ENCODE data around the gene RAB10. TPM values are rescaled to one million over a fixed set of nuclear protein-coding genes. Genes with fewer than 3 reads are reported as not detected.
A peak's percentile ranks its signal among the peaks of the same experiment; 100 is the strongest.
"Not testable (repeated sequence)": the region's sequence is repeated elsewhere in the genome, so short reads cannot be mapped to it uniquely, and the experiment has no call there.

Gene RAB10
- total and polyA plus RNA-seq, 2 experiments from 2014 or later, result 86.7 to 151 TPM

DNA sequence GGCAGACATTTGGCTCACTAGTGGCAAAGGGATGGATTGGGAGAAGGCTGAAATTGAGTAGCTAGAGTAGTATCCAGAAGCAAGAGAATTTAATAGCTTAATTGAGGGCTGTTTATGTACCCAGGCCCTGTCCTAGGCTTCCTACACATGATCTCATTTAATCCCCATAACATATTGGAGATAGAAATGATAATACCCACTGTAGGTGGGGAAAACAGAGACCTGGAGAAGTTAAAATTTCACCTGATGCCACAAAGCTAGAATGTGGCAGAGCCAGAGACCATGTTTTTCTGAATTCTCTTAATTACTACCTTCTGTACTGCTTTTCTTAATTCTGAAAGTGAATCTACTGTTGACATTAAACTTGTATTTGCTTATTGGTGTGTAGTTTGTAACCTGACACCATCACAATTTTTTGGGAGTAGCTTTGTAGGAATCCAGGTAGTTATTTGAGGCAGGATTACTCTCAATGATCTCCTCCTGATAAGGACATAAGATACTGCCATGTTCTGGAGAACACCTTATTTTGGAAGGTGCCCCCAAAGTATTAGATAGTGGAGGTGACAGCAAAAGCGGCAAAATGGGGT is 42.2 kb downstream of the RAB10 start:
- peaks cover 15% of the 10 kb centered on the region for H3F3A ChIP-seq (ENCODE audit: insufficient read depth)
- 89 to 100% methylated on average over 1 of the region's 1 CpG for WGBS, 2 experiments (ENCODE audit: low coverage in 1 of 2, low lambda C conversion rate in 2 of 2, missing lambda C conversion rate in 2 of 2)

DNA sequence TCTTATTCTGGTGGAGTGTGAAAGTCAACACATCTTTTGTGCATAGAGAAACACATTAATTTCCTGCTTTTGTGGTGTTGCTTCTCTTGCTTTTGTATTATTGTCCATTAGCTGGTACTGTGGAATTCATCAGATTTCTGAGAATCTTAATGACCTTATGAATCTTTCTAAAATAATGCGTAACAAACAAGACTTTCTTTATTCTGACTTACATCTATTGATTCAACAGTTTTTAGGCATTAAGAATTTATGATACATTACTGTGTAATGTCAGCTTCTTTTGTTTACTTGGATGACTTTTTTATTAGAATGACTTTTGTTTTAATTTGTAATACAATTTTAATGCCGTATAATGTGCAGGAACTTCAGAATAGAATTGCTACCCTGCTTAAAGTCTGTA is 43.4 kb downstream of the RAB10 start:
- Histone ChIP-seq H3K27me3 (replicated peaks; ENCODE audit: insufficient read depth) (no peaks in the 10 kb centered on the region), H3F3A (ENCODE audit: insufficient read depth) (peaks cover 17% of the 10 kb centered on the region), H3K9me3 (ENCODE audit: low read depth) (no peaks in the 10 kb centered on the region), H3K9ac (no peak overlapping the region), H2AFZ (no peak overlapping the region), H3K4me2 (ENCODE audit: unreplicated experiment) (no peak overlapping the region), H3K36me3 (ENCODE audit: low read depth) (peaks cover 10% of the 10 kb centered on the region; the same call in 1 of the 2 replicates), H3K4me3 (no peak overlapping the region), H3K9me2 (ENCODE audit: insufficient read depth) (no peaks in the 10 kb centered on the region), H3K4me1 (ENCODE audit: insufficient read depth) (peaks cover 18% of the 10 kb centered on the region; the same call in 1 of the 2 replicates), H3K27ac (no peak overlapping the region), H4K20me1 (ENCODE audit: insufficient read depth) (peaks cover 38% of the 10 kb centered on the region; the same call in 1 of the 2 replicates), H3K79me2 (ENCODE audit: insufficient read depth) (peaks cover 100% of the 10 kb centered on the region)
- in situ Hi-C loops (cut with MboI), result no loop called here
- 97 to 99% methylated on average over 2 of the region's 2 CpGs for WGBS, 2 experiments (ENCODE audit: low coverage in 1 of 2, low lambda C conversion rate in 2 of 2, missing lambda C conversion rate in 2 of 2)
- no peak for DNase-seq
- TF ChIP-seq EZH2phosphoT487 (IDR thresholded peaks at IDR 0.05; ENCODE audit: insufficient read depth, low read depth) (no peak), EZH2 (IDR thresholded peaks at IDR 0.05; ENCODE audit: insufficient read depth, poor library complexity, severe bottlenecking) (no peak)

More for the DNA sequence above, 42.2 kb downstream of the RAB10 start:
- Histone ChIP-seq H3K9me2 (ENCODE audit: insufficient read depth) (no peaks in the 10 kb centered on the region), H3K36me3 (ENCODE audit: low read depth) (peaks cover 4% of the 10 kb centered on the region; the same call in 1 of the 2 replicates), H2AFZ (no peak overlapping the region), H3K27ac (no peak overlapping the region), H3K27me3 (replicated peaks; ENCODE audit: insufficient read depth) (no peaks in the 10 kb centered on the region), H3K9me3 (ENCODE audit: low read depth) (no peaks in the 10 kb centered on the region), H3K4me3 (no peak overlapping the region), H3K4me2 (ENCODE audit: unreplicated experiment) (no peak overlapping the region), H4K20me1 (ENCODE audit: insufficient read depth) (peaks cover 31% of the 10 kb centered on the region; the same call in 1 of the 2 replicates), H3K9ac (no peak overlapping the region), H3K4me1 (ENCODE audit: insufficient read depth) (peaks cover 18% of the 10 kb centered on the region; the same call in 1 of the 2 replicates), H3K79me2 (ENCODE audit: insufficient read depth) (peaks cover 100% of the 10 kb centered on the region)
- in situ Hi-C loops (cut with MboI), result no loop called here
- DNase-seq, result no peak
- TF ChIP-seq EZH2phosphoT487 (IDR thresholded peaks at IDR 0.05; ENCODE audit: insufficient read depth, low read depth) (no peak), EZH2 (IDR thresholded peaks at IDR 0.05; ENCODE audit: insufficient read depth, poor library complexity, severe bottlenecking) (no peak)

DNA sequence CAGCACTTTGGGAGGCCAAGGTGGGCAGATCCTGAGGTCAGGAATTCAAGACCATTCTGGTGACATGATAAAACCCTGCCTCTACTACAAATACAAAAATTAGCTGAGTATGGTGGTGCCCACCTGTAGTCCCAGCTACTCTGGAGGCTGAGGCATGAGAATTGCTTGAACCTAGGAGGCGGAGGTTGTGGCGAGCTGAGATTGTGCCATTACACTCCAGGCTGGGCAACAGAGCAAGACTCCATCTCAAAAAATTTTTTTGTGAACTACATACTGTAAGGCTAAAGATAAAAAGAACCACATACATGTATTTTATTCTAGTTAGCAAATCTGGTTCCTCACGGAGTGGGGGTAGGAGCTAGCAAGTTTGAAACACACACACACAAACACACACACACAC is 45.1 kb downstream of the RAB10 start:
- Histone ChIP-seq H3K9ac (no peak overlapping the region), H3K79me2 (ENCODE audit: insufficient read depth) (peaks cover 100% of the 10 kb centered on the region), H3K9me3 (ENCODE audit: low read depth) (no peaks in the 10 kb centered on the region), H3K27me3 (replicated peaks; ENCODE audit: insufficient read depth) (no peaks in the 10 kb centered on the region), H2AFZ (no peak overlapping the region), H4K20me1 (ENCODE audit: insufficient read depth) (peaks cover 26% of the 10 kb centered on the region; the same call in 1 of the 2 replicates), H3K9me2 (ENCODE audit: insufficient read depth) (no peaks in the 10 kb centered on the region), H3F3A (ENCODE audit: insufficient read depth) (peaks cover 22% of the 10 kb centered on the region), H3K27ac (no peak overlapping the region), H3K4me2 (ENCODE audit: unreplicated experiment) (no peak overlapping the region), H3K4me3 (no peak overlapping the region), H3K36me3 (ENCODE audit: low read depth) (peaks cover 10% of the 10 kb centered on the region; the same call in 1 of the 2 replicates), H3K4me1 (ENCODE audit: insufficient read depth) (peaks cover 11% of the 10 kb centered on the region; the same call in 1 of the 2 replicates)
- TF ChIP-seq EZH2 (IDR thresholded peaks at IDR 0.05; ENCODE audit: insufficient read depth, poor library complexity, severe bottlenecking) (no peak), EZH2phosphoT487 (IDR thresholded peaks at IDR 0.05; ENCODE audit: insufficient read depth, low read depth) (no peak)
- in situ Hi-C loops (cut with MboI), result no loop called here
- no peak for DNase-seq
- WGBS, 2 experiments (ENCODE audit: low coverage in 1 of 2, low lambda C conversion rate in 2 of 2, missing lambda C conversion rate in 2 of 2), result 98 to 100% methylated on average over 3 of the region's 3 CpGs

DNA sequence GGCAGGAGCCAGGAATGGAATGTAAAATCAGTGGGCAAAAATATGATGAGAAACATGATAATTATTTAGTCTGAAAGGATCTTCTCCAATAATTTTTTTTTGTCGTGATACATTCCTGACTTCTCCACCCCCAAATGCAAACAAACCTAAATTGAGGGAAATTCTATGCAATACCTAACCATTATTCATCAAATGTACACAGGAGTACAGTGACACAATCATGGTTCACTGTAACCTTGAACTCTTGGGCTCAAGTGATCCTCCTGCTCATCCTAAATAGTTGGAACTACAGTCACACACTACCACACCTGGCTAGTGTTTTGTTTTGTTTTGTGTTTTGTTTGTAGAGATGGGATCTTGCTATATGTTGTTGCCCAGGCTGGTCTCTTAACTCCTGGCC is 46.5 kb downstream of the RAB10 start:
- Histone ChIP-seq H4K20me1 (ENCODE audit: insufficient read depth) (peaks cover 25% of the 10 kb centered on the region; the same call in 1 of the 2 replicates), H3K36me3 (ENCODE audit: low read depth) (peaks cover 7% of the 10 kb centered on the region; the same call in 1 of the 2 replicates), H3K4me1 (ENCODE audit: insufficient read depth) (peaks cover 11% of the 10 kb centered on the region; the same call in 1 of the 2 replicates), H3K27me3 (replicated peaks; ENCODE audit: insufficient read depth) (no peaks in the 10 kb centered on the region), H3K9me3 (ENCODE audit: low read depth) (no peaks in the 10 kb centered on the region), H3K79me2 (ENCODE audit: insufficient read depth) (peaks cover 100% of the 10 kb centered on the region), H3K27ac (no peak overlapping the region), H3K9me2 (ENCODE audit: insufficient read depth) (no peaks in the 10 kb centered on the region), H3F3A (ENCODE audit: insufficient read depth) (peaks cover 23% of the 10 kb centered on the region), H2AFZ (no peak overlapping the region), H3K4me3 (no peak overlapping the region), H3K9ac (no peak overlapping the region), H3K4me2 (ENCODE audit: unreplicated experiment) (no peak overlapping the region)
- DNase-seq, result peak; percentile 5
- 80 to 89% methylated on average over 1 of the region's 1 CpG for WGBS, 2 experiments (ENCODE audit: low coverage in 1 of 2, low lambda C conversion rate in 2 of 2, missing lambda C conversion rate in 2 of 2)
- in situ Hi-C loops (cut with MboI), result no loop called here
- no peak for TF ChIP-seq EZH2phosphoT487 (IDR thresholded peaks at IDR 0.05; ENCODE audit: insufficient read depth, low read depth)
- TF ChIP-seq EZH2 (IDR thresholded peaks at IDR 0.05; ENCODE audit: insufficient read depth, poor library complexity, severe bottlenecking), result no peak

DNA sequence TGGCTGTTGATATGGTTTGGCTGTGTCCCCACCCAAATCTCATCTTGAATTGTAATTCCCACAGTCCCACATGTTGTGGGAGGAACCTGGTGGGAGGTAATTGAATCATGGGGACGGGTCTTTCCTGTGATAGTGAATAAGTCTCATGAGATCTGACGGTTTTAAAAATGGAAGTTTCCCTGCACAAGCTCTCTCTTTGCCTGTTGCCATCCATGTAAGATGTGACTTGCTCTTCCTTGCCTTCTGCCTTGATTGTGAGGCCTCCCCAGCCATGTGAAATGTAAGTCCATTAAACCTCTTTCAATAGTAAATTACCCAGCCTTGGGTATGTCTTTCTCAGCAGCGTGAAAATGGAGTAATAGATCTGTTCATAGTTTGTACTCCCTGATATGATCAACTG is 47.0 kb downstream of the RAB10 start:
- H3K27ac ChIP-seq; H3K9ac ChIP-seq; H3K36me3 ChIP-seq (ENCODE audit: low read depth); H3K27me3 ChIP-seq (replicated peaks; ENCODE audit: insufficient read depth); H3K4me2 ChIP-seq (ENCODE audit: unreplicated experiment); DNase-seq; in situ Hi-C loops (cut with MboI); H3K9me2 ChIP-seq (ENCODE audit: insufficient read depth); H2AFZ ChIP-seq; H3K9me3 ChIP-seq (ENCODE audit: low read depth); H3K4me3 ChIP-seq: not testable (repeated sequence)
- Histone ChIP-seq H3F3A (ENCODE audit: insufficient read depth) (peaks cover 27% of the 10 kb centered on the region), H3K4me1 (ENCODE audit: insufficient read depth) (peaks cover 11% of the 10 kb centered on the region; the same call in 1 of the 2 replicates), H3K79me2 (ENCODE audit: insufficient read depth) (peaks cover 100% of the 10 kb centered on the region), H4K20me1 (ENCODE audit: insufficient read depth) (peaks cover 22% of the 10 kb centered on the region; the same call in 1 of the 2 replicates)
- 97 to 98% methylated on average over 3 of the region's 3 CpGs for WGBS, 2 experiments (ENCODE audit: low coverage in 1 of 2, low lambda C conversion rate in 2 of 2, missing lambda C conversion rate in 2 of 2)
